HepG2 (cell line): ENCODE results near the gene PPP1R7.

Experiments used
- BORCS8-MEF2B ChIP-seq: sonication (generic); formaldehyde crosslinking; IDR thresholded peaks from 2 replicates; pipeline ENCODE4 v1.8.0; 2022; ENCODE audit warnings: mild to moderate bottlenecking, missing genetic modification reagents
- CBX2 ChIP-seq, 2 experiments: fragments of 200-600 bp in 1 of 2; sonication (generic); formaldehyde crosslinking in 1 of 2; IDR thresholded peaks; 2 replicates each; pipeline versions ENCODE4 v1.7.0 to v1.8.1; 2018 to 2022; ENCODE audit warnings: low read depth in 2 of 2, low read length in 1 of 2, mild to moderate bottlenecking in 1 of 2, missing genetic modification reagents in 1 of 2
- ELF3 ChIP-seq: IDR thresholded peaks from 2 replicates; pipeline ENCODE4 v1.6.1; 2016; ENCODE audit warnings: missing genetic modification reagents, missing compliant biosample characterization
- FOXK2 ChIP-seq: fragments of 450-650 bp; IDR thresholded peaks from 2 replicates; pipeline ENCODE4 v1.6.1; 2016
- MYNN ChIP-seq: sonication (generic); formaldehyde crosslinking; IDR thresholded peaks from 2 replicates; pipeline ENCODE4 v1.4.0; 2020; ENCODE audit warnings: mild to moderate bottlenecking, low read depth, missing genetic modification reagents
- TAF1 ChIP-seq: sonication (generic); formaldehyde crosslinking; IDR thresholded peaks from 2 replicates; pipeline ENCODE4 v1.4.0; 2020; ENCODE audit warnings: missing genetic modification reagents
- ZNF335 ChIP-seq: sonication (generic); formaldehyde crosslinking; IDR thresholded peaks from 2 replicates; pipeline ENCODE4 v1.4.0; 2020; ENCODE audit warnings: missing genetic modification reagents
- TF ChIP-seq, protein P1 (sequence below): sonication (generic); formaldehyde crosslinking; IDR thresholded peaks from 2 replicates; pipeline ENCODE4 v1.4.0; 2020; ENCODE audit warnings: missing genetic modification reagents
- TF ChIP-seq, protein P2 (sequence below): sonication (generic); formaldehyde crosslinking; IDR thresholded peaks from 2 replicates; pipeline ENCODE4 v1.5.0; 2020; ENCODE audit warnings: mild to moderate bottlenecking, missing genetic modification reagents, moderate library complexity

DNA sequence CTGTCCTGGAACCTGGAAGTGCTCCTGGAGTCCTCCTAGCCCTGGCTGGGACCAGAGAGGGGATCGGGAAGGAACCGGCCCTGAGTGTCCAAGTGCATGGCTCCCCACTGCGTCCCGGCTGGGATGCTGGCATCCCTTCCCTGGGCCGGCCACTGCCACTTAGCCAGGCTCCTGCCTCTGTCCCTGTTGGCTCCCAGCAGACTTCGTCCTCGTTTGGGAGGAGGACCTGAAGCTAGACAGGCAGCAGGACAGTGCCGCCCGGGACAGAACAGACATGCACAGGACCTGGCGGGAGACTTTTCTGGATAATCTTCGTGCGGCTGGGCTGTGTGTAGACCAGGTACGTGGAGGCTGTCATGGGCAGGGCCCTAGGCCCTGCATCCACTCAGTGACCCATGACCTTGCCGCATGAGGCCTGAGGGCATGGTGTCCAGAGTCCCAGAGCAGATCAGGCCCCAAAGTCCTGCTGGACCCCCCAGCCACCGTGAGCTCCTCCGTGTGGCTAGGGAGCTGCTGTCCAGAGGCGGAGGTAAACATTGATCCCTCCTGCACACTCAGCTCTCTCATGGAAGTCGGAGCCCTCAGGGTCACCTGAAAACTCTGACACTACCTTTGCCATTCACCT, 45.4 kb downstream of the PPP1R7 start:
- TF ChIP-seq ZNF335 (no peak), BORCS8-MEF2B (no peak), TAF1 (CRISPR knock-in tag) (no peak), ELF3 (CRISPR knock-in tag) (no peak), CBX2 (IDR thresholded peaks at IDR 0.05; ENCODE audit: low read depth, low read length) (no peak), CBX2 (CRISPR knock-in tag; IDR thresholded peaks at IDR 0.05; ENCODE audit: low read depth) (no peak), FOXK2 (no peak), MYNN (CRISPR knock-in tag) (no peak)
- TF ChIP-seq, protein P1, sequence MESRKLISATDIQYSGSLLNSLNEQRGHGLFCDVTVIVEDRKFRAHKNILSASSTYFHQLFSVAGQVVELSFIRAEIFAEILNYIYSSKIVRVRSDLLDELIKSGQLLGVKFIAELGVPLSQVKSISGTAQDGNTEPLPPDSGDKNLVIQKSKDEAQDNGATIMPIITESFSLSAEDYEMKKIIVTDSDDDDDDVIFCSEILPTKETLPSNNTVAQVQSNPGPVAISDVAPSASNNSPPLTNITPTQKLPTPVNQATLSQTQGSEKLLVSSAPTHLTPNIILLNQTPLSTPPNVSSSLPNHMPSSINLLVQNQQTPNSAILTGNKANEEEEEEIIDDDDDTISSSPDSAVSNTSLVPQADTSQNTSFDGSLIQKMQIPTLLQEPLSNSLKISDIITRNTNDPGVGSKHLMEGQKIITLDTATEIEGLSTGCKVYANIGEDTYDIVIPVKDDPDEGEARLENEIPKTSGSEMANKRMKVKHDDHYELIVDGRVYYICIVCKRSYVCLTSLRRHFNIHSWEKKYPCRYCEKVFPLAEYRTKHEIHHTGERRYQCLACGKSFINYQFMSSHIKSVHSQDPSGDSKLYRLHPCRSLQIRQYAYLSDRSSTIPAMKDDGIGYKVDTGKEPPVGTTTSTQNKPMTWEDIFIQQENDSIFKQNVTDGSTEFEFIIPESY (CRISPR knock-in tag), result no peak
- TF ChIP-seq, protein P2, sequence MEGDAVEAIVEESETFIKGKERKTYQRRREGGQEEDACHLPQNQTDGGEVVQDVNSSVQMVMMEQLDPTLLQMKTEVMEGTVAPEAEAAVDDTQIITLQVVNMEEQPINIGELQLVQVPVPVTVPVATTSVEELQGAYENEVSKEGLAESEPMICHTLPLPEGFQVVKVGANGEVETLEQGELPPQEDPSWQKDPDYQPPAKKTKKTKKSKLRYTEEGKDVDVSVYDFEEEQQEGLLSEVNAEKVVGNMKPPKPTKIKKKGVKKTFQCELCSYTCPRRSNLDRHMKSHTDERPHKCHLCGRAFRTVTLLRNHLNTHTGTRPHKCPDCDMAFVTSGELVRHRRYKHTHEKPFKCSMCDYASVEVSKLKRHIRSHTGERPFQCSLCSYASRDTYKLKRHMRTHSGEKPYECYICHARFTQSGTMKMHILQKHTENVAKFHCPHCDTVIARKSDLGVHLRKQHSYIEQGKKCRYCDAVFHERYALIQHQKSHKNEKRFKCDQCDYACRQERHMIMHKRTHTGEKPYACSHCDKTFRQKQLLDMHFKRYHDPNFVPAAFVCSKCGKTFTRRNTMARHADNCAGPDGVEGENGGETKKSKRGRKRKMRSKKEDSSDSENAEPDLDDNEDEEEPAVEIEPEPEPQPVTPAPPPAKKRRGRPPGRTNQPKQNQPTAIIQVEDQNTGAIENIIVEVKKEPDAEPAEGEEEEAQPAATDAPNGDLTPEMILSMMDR (CRISPR knock-in tag), result no peak
